Endodermal cell (in vitro differentiated cells): ENCODE measurements around the gene ATF7. TPM values are rescaled to one million over a fixed set of nuclear protein-coding genes. Genes with fewer than 3 reads are reported as not detected.

Source experiments
- DNase-seq: peaks from one replicate; pipeline ENCODE4 v3.0.0-alpha.2; 2017
- H3K27ac ChIP-seq: 2 replicates; pipeline ENCODE4 v1.5.1; 2013; ENCODE audit warnings: mild to moderate bottlenecking, low read depth, low read length, moderate library complexity
- H3K27me3 ChIP-seq: 2 replicates; pipeline ENCODE4 v1.6.1; 2013; ENCODE audit warnings: mild to moderate bottlenecking, low read length, moderate library complexity; ENCODE audit not compliant: insufficient read depth, control insufficient read depth, poor library complexity, severe bottlenecking
- H3K36me3 ChIP-seq: 2 replicates; pipeline ENCODE4 v1.7.0; 2013; ENCODE audit warnings: mild to moderate bottlenecking, low read length, moderate library complexity; ENCODE audit not compliant: control insufficient read depth, insufficient read depth
- H3K4me1 ChIP-seq: one replicate; pipeline ENCODE4 v1.7.0; 2013; ENCODE audit warnings: low read length; ENCODE audit not compliant: control insufficient read depth, insufficient read depth
- H3K4me3 ChIP-seq: 2 replicates; pipeline ENCODE4 v1.5.1; 2013; ENCODE audit warnings: mild to moderate bottlenecking, low read length, moderate library complexity
- H3K9ac ChIP-seq: 2 replicates; pipeline ENCODE4 v1.6.1; 2013; ENCODE audit warnings: mild to moderate bottlenecking, low read length, moderate library complexity; ENCODE audit not compliant: poor library complexity, severe bottlenecking; ENCODE audit errors: extremely low read depth
- H3K9me3 ChIP-seq: 2 replicates; pipeline ENCODE4 v1.6.1; 2013; ENCODE audit warnings: mild to moderate bottlenecking, low read length, moderate library complexity; ENCODE audit not compliant: control insufficient read depth
- H3K27ac Mint-ChIP-seq: 2 replicates; pipeline ENCODE4 v1.8.0; 2020; ENCODE audit warnings: mixed read lengths
- H3K27me3 Mint-ChIP-seq: 2 replicates; pipeline ENCODE4 v1.8.0; 2021; ENCODE audit warnings: mild to moderate bottlenecking, mixed read lengths; ENCODE audit not compliant: insufficient read depth
- H3K36me3 Mint-ChIP-seq: 2 replicates; pipeline ENCODE4 v1.8.0; 2020; ENCODE audit warnings: low read depth, mixed read lengths
- H3K4me1 Mint-ChIP-seq: 2 replicates; pipeline ENCODE4 v1.8.0; 2020; ENCODE audit warnings: mixed read lengths
- H3K4me3 Mint-ChIP-seq: 2 replicates; pipeline ENCODE4 v1.8.0; 2020; ENCODE audit warnings: mild to moderate bottlenecking, moderate library complexity, mixed read lengths
- H3K9me3 Mint-ChIP-seq: 2 replicates; pipeline ENCODE4 v1.8.0; 2020; ENCODE audit warnings: mild to moderate bottlenecking, mixed read lengths
- CTCF ChIP-seq: fragments of 200-600 bp; sonication (generic); conservative IDR thresholded peaks from 2 replicates; pipeline ENCODE4 v1.5.0; 2021; ENCODE audit warnings: antibody characterized with exemption, mild to moderate bottlenecking
- WGBS, 2 experiments: methylation state at CpG; one replicate each; pipeline versions ENCODE4 v1.1.5 to v1.1.7; 2013; ENCODE audit warnings: missing lambda C conversion rate in 2 of 2, mixed read lengths in 1 of 2; ENCODE audit not compliant: insufficient coverage in 1 of 2, insufficient read length in 1 of 2; 5-methylcytosine and 5-hydroxymethylcytosine counted together
- total RNA-seq, 2 donors: library from RNA; stranded (reverse); fragmentation: NEBNext Ultra II Directional in 1 of 2; extraction: Animal tissue kit (Norgen Biotek cat#: 25700) in 1 of 2; gene quantifications; 2 replicates in 1 of 2; 3 replicates in 1 of 2; pipeline ENCODE4 v1.2.1, GENCODE V29; 2021

Gene ATF7
- total RNA-seq, 2 donors from 2014 or later, result 29.0 to 36.6 TPM

GRCh38 chr12:53507603-53507885, 118.6 kb downstream of the ATF7 start:
- Mint-ChIP-seq H3K27ac (no peak overlapping the region), H3K27me3 (no peaks in the 10 kb centered on the region), H3K4me3 (no peak overlapping the region), H3K4me1 (no peaks in the 10 kb centered on the region), H3K36me3 (peaks cover 31% of the 10 kb centered on the region), H3K9me3 (no peaks in the 10 kb centered on the region)
- Histone ChIP-seq H3K9ac (no peak overlapping the region), H3K4me3 (no peak overlapping the region), H3K9me3 (no peaks in the 10 kb centered on the region), H3K4me1 (no peaks in the 10 kb centered on the region), H3K36me3 (peaks cover 52% of the 10 kb centered on the region), H3K27ac (no peak overlapping the region), H3K27me3 (no peaks in the 10 kb centered on the region)
- TF ChIP-seq CTCF, result no peak
- 84 to 89% methylated on average over 3 to 4 of the region's 4 CpGs for WGBS, 2 experiments
- DNase-seq, result no peak

- H3K4me1 Mint-ChIP-seq, result peaks cover 2% of the 10 kb centered on the region
- H3K9me3 Mint-ChIP-seq, result no peaks in the 10 kb centered on the region
- H3K27ac ChIP-seq, result no peak within 1 kb of the TSS
- TF ChIP-seq CTCF, result no peak
- H3K27me3 Mint-ChIP-seq, result no peaks in the 10 kb centered on the region
- H3K27me3 ChIP-seq, result no peaks in the 10 kb centered on the region
- 86 to 91% methylated on average over 6 to 9 of the region's 9 CpGs for WGBS, 2 experiments
- H3K36me3 ChIP-seq, result peaks cover 47% of the 10 kb centered on the region
- H3K4me3 Mint-ChIP-seq, result no peak within 1 kb of the TSS
- peaks cover 31% of the 10 kb centered on the region for H3K36me3 Mint-ChIP-seq
- no peak within 1 kb of the TSS for H3K4me3 ChIP-seq
- no peak within 1 kb of the TSS for H3K9ac ChIP-seq
- H3K27ac Mint-ChIP-seq, result no peak within 1 kb of the TSS
- peaks cover 2% of the 10 kb centered on the region for H3K4me1 ChIP-seq
- no peaks in the 10 kb centered on the region for H3K9me3 ChIP-seq
- peak; percentile 53 for DNase-seq
Observed at GRCh38 chr12:53506881-53507602, 119.1 kb downstream of the ATF7 start, which contains the start of gene NPFF. Gene NPFF, minus strand, starts transcription at chr12:53507484. Its CDS starts 10 bp downstream, at chr12:53507474.

- H3K4me1 Mint-ChIP-seq, result peaks cover 5% of the 10 kb centered on the region
Observed at GRCh38 chr12:53506450-53506785, 119.8 kb downstream of the ATF7 start.

More at GRCh38 chr12:53506450-53506785, 119.8 kb downstream of the ATF7 start:
- Mint-ChIP-seq H3K36me3 (peaks cover 29% of the 10 kb centered on the region), H3K4me3 (no peak overlapping the region), H3K27me3 (no peaks in the 10 kb centered on the region), H3K9me3 (no peaks in the 10 kb centered on the region), H3K27ac (no peak overlapping the region)
- Histone ChIP-seq H3K9ac (no peak overlapping the region), H3K4me1 (peaks cover 7% of the 10 kb centered on the region), H3K27ac (no peak overlapping the region), H3K36me3 (peaks cover 45% of the 10 kb centered on the region), H3K9me3 (no peaks in the 10 kb centered on the region), H3K27me3 (no peaks in the 10 kb centered on the region), H3K4me3 (no peak overlapping the region)
- WGBS, 2 experiments, result 66 to 84% methylated on average over 2 of the region's 2 CpGs
- TF ChIP-seq CTCF, result no peak
- no peak for DNase-seq
